ENCODE results near the gene PPFIA3.

DNA sequence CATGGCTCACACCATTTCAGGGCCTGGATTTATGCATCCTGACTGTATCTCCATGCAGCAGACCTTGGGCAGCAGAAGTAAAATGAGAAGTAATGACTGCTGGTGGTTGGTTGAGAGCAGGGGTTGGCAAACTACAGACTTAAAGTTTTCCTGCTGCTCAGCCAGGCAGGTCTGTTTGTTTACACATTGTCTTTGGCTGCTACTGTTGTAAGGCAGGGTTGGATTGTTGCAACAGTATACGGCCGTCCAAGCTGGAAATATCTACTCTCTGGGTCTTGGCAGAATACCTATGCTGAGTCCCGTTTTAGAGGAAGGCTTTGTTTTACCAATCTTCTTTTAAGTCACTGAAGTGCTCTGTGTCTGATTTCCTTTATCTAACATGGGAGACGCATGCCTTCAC, 20.5 kb upstream of the PPFIA3 start:
- no peak for TF ChIP-seq RCOR1 (IDR thresholded peaks at IDR 0.05; ENCODE audit: insufficient replicate concordance, low read length)
- TF ChIP-seq, protein P1, sequence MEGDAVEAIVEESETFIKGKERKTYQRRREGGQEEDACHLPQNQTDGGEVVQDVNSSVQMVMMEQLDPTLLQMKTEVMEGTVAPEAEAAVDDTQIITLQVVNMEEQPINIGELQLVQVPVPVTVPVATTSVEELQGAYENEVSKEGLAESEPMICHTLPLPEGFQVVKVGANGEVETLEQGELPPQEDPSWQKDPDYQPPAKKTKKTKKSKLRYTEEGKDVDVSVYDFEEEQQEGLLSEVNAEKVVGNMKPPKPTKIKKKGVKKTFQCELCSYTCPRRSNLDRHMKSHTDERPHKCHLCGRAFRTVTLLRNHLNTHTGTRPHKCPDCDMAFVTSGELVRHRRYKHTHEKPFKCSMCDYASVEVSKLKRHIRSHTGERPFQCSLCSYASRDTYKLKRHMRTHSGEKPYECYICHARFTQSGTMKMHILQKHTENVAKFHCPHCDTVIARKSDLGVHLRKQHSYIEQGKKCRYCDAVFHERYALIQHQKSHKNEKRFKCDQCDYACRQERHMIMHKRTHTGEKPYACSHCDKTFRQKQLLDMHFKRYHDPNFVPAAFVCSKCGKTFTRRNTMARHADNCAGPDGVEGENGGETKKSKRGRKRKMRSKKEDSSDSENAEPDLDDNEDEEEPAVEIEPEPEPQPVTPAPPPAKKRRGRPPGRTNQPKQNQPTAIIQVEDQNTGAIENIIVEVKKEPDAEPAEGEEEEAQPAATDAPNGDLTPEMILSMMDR (conservative IDR thresholded peaks at IDR 0.05; ENCODE audit: low read depth, low read length), result no peak
